Esophagus squamous epithelium (tissue), 4 donors: ENCODE results near the gene PLEK2.

ENCODE experiments used
- CTCF ChIP-seq, 6 experiments: fragments of 450-650 bp in 4 of 6; fragments of 200-600 bp in 2 of 6; sonication (generic) in 2 of 6; IDR thresholded peaks; one replicate each; pipeline ENCODE4 v1.5.1; 2016 to 2019; ENCODE audit warnings: antibody characterized with exemption in 6 of 6, mild to moderate bottlenecking in 4 of 6, moderate library complexity in 4 of 6
- POLR2A ChIP-seq, 4 donors: fragments of 450-650 bp; IDR thresholded peaks; one replicate each; pipeline ENCODE4 v1.6.1; 2017; ENCODE audit warnings: antibody characterized with exemption in 4 of 4, mild to moderate bottlenecking in 4 of 4, moderate library complexity in 3 of 4

GRCh38 chr14:67395876-67396189 lies 16.1 kb downstream of the PLEK2 start:
- no peak for TF ChIP-seq CTCF (IDR thresholded peaks at IDR 0.05)
- TF ChIP-seq POLR2A (IDR thresholded peaks at IDR 0.05): no peak
